HepG2 (cell line): ENCODE measurements around the gene C14orf93. TPM values are rescaled to one million over a fixed set of nuclear protein-coding genes. Genes with fewer than 3 reads are reported as not detected.
A peak's percentile ranks its signal among the peaks of the same experiment; 100 is the strongest.

Experiments used
- ATAC-seq: fragments of 200-7000 bp; cut with Tn5 transposase; 3 replicates; pipeline ENCODE4 v1.9.1; 2020; ENCODE audit warnings: mild to moderate bottlenecking, moderate library complexity
- BruUV-seq: library from RNA; stranded (reverse); fragments of 400-500 nt; replicated peaks from 2 replicates; lab custom pipeline; 2021; lab: Mats Ljungman, UMichigan
- CTCF ChIA-PET: fragments of 300-600 bp; formaldehyde crosslinking; extraction: SDS; loops from one replicate; lab custom pipeline; 2021; ENCODE audit warnings: low total read pairs, inconsistent platforms, low intra/inter-chr PET ratio; lab: Yijun Ruan, JAX
- POLR2A ChIA-PET: fragments of 350-600 bp; sonication (Branson Sonifier 250); formaldehyde crosslinking; loops from one replicate; lab custom pipeline; 2020; ENCODE audit warnings: antibody characterized with exemption, inconsistent platforms; lab: Yijun Ruan, JAX
- DNase-seq: peaks from one replicate; pipeline ENCODE4 v3.0.0-alpha.2; 2015; ENCODE audit warnings: low spot score
- FAIRE-seq: peaks from 3 replicates; lab custom pipeline; 2011; peaks lifted over from hg19 to GRCh38; lab: Jason Lieb, UNC
- H2AFZ ChIP-seq: one replicate; pipeline ENCODE4 v1.6.1; 2011; ENCODE audit warnings: low read length, inconsistent platforms
- H3K27ac ChIP-seq: fragments of 300-600 bp; 3 replicates; pipeline ENCODE4 v1.8.0; 2011; ENCODE audit warnings: mixed run types, mild to moderate bottlenecking, mixed read lengths, low read length, inconsistent platforms; ENCODE audit not compliant: insufficient read depth; ENCODE audit errors: extremely low read length
- H3K27me3 ChIP-seq, 2 experiments: fragments of 200-600 bp in 1 of 2; 2 replicates in 1 of 2; 3 replicates in 1 of 2; pipeline versions ENCODE4 v1.6.0 to v1.8.0; 2011; ENCODE audit warnings: low read length in 2 of 2, mild to moderate bottlenecking in 2 of 2, moderate library complexity in 2 of 2, inconsistent platforms in 1 of 2; ENCODE audit not compliant: insufficient read depth in 2 of 2, control insufficient read depth in 1 of 2
- H3K36me3 ChIP-seq, 2 experiments: fragments of 200-600 bp in 1 of 2; replicated peaks in 1 of 2; 2 replicates in 1 of 2; 3 replicates in 1 of 2; pipeline versions ENCODE4 v1.5.1 to v1.8.0; 2011; ENCODE audit warnings: low read length in 2 of 2, inconsistent platforms in 1 of 2; ENCODE audit not compliant: insufficient read depth in 2 of 2, control insufficient read depth in 1 of 2
- H3K4me1 ChIP-seq: 2 replicates; pipeline ENCODE4 v1.5.1; 2012; ENCODE audit warnings: low read length, inconsistent platforms; ENCODE audit not compliant: insufficient read depth
- H3K4me2 ChIP-seq: 2 replicates; pipeline ENCODE4 v1.6.0; 2011; ENCODE audit warnings: low read depth, low read length, inconsistent platforms
- H3K4me3 ChIP-seq, 3 experiments: fragments of 200-600 bp in 1 of 3; sonication (generic), shearing (Covaris generic) in 1 of 3; replicated peaks in 1 of 3; 2 replicates each; pipeline ENCODE4 v1.5.1; 2011 to 2016; ENCODE audit warnings: low read length in 3 of 3, inconsistent platforms in 2 of 3, low read depth in 2 of 3, mild to moderate bottlenecking in 2 of 3, control low read depth in 1 of 3, mixed read lengths in 1 of 3; ENCODE audit not compliant: insufficient read depth in 1 of 3
- H3K79me2 ChIP-seq: one replicate; pipeline ENCODE4 v1.6.1; 2011; ENCODE audit warnings: low read length, inconsistent platforms; ENCODE audit not compliant: insufficient read depth
- H3K9ac ChIP-seq: 2 replicates; pipeline ENCODE4 v1.6.0; 2011; ENCODE audit warnings: mild to moderate bottlenecking, low read depth, low read length, inconsistent platforms; ENCODE audit not compliant: insufficient read depth
- H3K9me3 ChIP-seq: 2 replicates; pipeline ENCODE4 v1.5.1; 2012; ENCODE audit warnings: mild to moderate bottlenecking, low read length
- H4K20me1 ChIP-seq: 2 replicates; pipeline ENCODE4 v1.6.0; 2011; ENCODE audit warnings: inconsistent platforms, mild to moderate bottlenecking, low read length, moderate library complexity; ENCODE audit not compliant: insufficient read depth
- AGO2 ChIP-seq: fragments of 200-400 bp; formaldehyde crosslinking; optimal IDR thresholded peaks from 2 replicates; pipeline ENCODE3; 2017; ENCODE audit warnings: mild to moderate bottlenecking, low read depth, low read length, moderate library complexity
- ARID2 ChIP-seq: sonication (generic); formaldehyde crosslinking; IDR thresholded peaks from 2 replicates; pipeline ENCODE4 v1.8.1; 2022; ENCODE audit warnings: mild to moderate bottlenecking, missing genetic modification reagents, borderline replicate concordance
- BRF2 ChIP-seq: sonication (generic); formaldehyde crosslinking; IDR thresholded peaks from 2 replicates; pipeline ENCODE4 v1.8.1; 2022; ENCODE audit warnings: mild to moderate bottlenecking, missing genetic modification reagents
- HMG20B ChIP-seq: conservative IDR thresholded peaks from 2 replicates; pipeline ENCODE4 v1.6.1; 2016; ENCODE audit warnings: missing genetic modification reagents, missing compliant biosample characterization
- NBN ChIP-seq: fragments of 450-650 bp; conservative IDR thresholded peaks from 2 replicates; pipeline ENCODE4 v1.6.1; 2017
- POLR2A ChIP-seq, 2 experiments: IDR thresholded peaks; 2 replicates each; pipeline ENCODE4 v1.6.1; 2011; ENCODE audit warnings: low read depth in 2 of 2, low read length in 2 of 2, mild to moderate bottlenecking in 1 of 2, moderate library complexity in 1 of 2; ENCODE audit not compliant: insufficient read depth in 1 of 2
- POLR2G ChIP-seq: fragments of 200-400 bp; formaldehyde crosslinking; IDR thresholded peaks from 2 replicates; pipeline ENCODE4 v1.6.1; 2018; ENCODE audit warnings: mild to moderate bottlenecking, low read depth, low read length, moderate library complexity
- PREB ChIP-seq: sonication (generic); formaldehyde crosslinking; IDR thresholded peaks from 2 replicates; pipeline ENCODE4 v1.4.0; 2020; ENCODE audit warnings: missing genetic modification reagents
- TOPORS ChIP-seq: sonication (generic); formaldehyde crosslinking; IDR thresholded peaks from 2 replicates; pipeline ENCODE4 v1.8.0; 2023; ENCODE audit warnings: mild to moderate bottlenecking, missing genetic modification reagents
- ZKSCAN5 ChIP-seq: sonication (generic); formaldehyde crosslinking; IDR thresholded peaks from 2 replicates; pipeline ENCODE4 v1.5.1; 2020; ENCODE audit warnings: mild to moderate bottlenecking, missing genetic modification reagents
- ZNF232 ChIP-seq: sonication (generic); formaldehyde crosslinking; IDR thresholded peaks from 2 replicates; pipeline ENCODE4 v1.4.0; 2020; ENCODE audit warnings: missing genetic modification reagents, borderline replicate concordance
- ZNF383 ChIP-seq: sonication (generic); formaldehyde crosslinking; IDR thresholded peaks from 2 replicates; pipeline ENCODE4 v1.4.0; 2020; ENCODE audit warnings: missing genetic modification reagents, mild to moderate bottlenecking, borderline replicate concordance
- ZNF574 ChIP-seq: sonication (generic); formaldehyde crosslinking; IDR thresholded peaks from 2 replicates; pipeline ENCODE4 v1.4.0; 2020; ENCODE audit warnings: missing genetic modification reagents
- ZSCAN5A ChIP-seq: sonication (generic); formaldehyde crosslinking; IDR thresholded peaks from 2 replicates; pipeline ENCODE4 v1.8.0; 2022; ENCODE audit warnings: mild to moderate bottlenecking, missing genetic modification reagents, borderline replicate concordance
- WGBS: methylation state at CpG from one replicate; pipeline ENCODE4 v1.1.6; 2017; ENCODE audit warnings: low lambda C conversion rate; 5-methylcytosine and 5-hydroxymethylcytosine counted together
- in situ Hi-C: cut with HindIII; loops from 2 replicates; pipeline ENCODE4 v1.10.0; 2017; ENCODE audit warnings: low pct_unique_long_range_greater_than_20kb; ENCODE audit not compliant: extremely low pct_ligation_motif_present
- intact Hi-C: fragments of 100-400 bp; cut with micrococcal nuclease; formaldehyde crosslinking; loops from one replicate; pipeline ENCODE4 v1.10.0; 2022; ENCODE audit not compliant: unreplicated experiment
- polyA plus RNA-seq, 8 experiments: library from polyadenylated mRNA; depleted of rRNA in 3 of 8; stranded (reverse) in 7 of 8; unstranded in 1 of 8; fragments of >200 nt; fragmentation: Illumina TruSeq in 4 of 8; extraction: Trizol in 4 of 8; gene quantifications; 2 replicates each; pipeline versions ENCODE4 v1.2.1 to v1.2.3, GENCODE V29; 2011 to 2016; ENCODE audit warnings: low read depth in 4 of 8, missing spikeins in 1 of 8, mixed read lengths in 1 of 8; ENCODE audit not compliant: insufficient read depth in 1 of 8
- total RNA-seq, 5 experiments: library from RNA; depleted of rRNA; stranded (reverse); fragments of >200 nt; fragmentation: Illumina TruSeq; extraction: Trizol; gene quantifications; 2 replicates each; pipeline ENCODE4 v1.2.3, GENCODE V29; 2016; ENCODE audit warnings: low read depth in 1 of 5

Gene C14orf93
- total and polyA plus RNA-seq, 2 of the 13 experiments (the other 11 are each of a cell fraction or from before 2014, with no cell fraction given): 11.4 to 22.5 TPM

GRCh38 chr14:22984959-22985658 is 24.8 kb downstream of the C14orf93 start:
- peaks cover 39% of the 10 kb centered on the region for H3K4me1 ChIP-seq
- H3K79me2 ChIP-seq: peaks cover 29% of the 10 kb centered on the region
- H3K4me2 ChIP-seq: no peak overlapping the region
- in situ Hi-C loops (loop anchor here (5.0 kb wide), 1 partner anchor 67 kb away; no protein-coding TSS in a partner anchor), intact Hi-C loops (loop anchor here (5.0 to 10.0 kb wide), 2 partner anchors 113 to 320 kb away; partner anchors contain the start of genes BCL2L2, LRP10 and PPP1R3E)
- WGBS: 98% methylated on average over 6 of the region's 6 CpGs
- no peak for ATAC-seq
- no peak for DNase-seq
- no peaks in the 10 kb centered on the region for H3K9me3 ChIP-seq
- peaks cover 0 to 6% of the 10 kb centered on the region in 2 experiments; a peak in 2 of 5 replicates for H3K36me3 ChIP-seq
- H3K9ac ChIP-seq: no peak overlapping the region
- no peak overlapping the region for H3K27ac ChIP-seq
- FAIRE-seq: no peak
- no peaks in the 10 kb centered on the region; a peak in 1 of 5 replicates for H3K27me3 ChIP-seq
- ChIA-PET POLR2A (interaction anchor here (1.2 to 25.8 kb wide), 8 partner anchors 10 to 84 kb away, joined by 3 to 1670 read pairs (median 50); partner anchors contain the start of genes CDH24, HAUS4 and PRMT5), CTCF (interaction anchor here (1.3 to 6.6 kb wide), 7 partner anchors 12 to 428 kb away, joined by 5 to 298 read pairs (median 27); partner anchors contain the start of genes CDH24 and PRMT5)
- no peak overlapping the region for H2AFZ ChIP-seq
- BruUV-seq: no TSS peak
- H3K4me3 ChIP-seq: no peak overlapping the region
- no peaks in the 10 kb centered on the region for H4K20me1 ChIP-seq
- TF ChIP-seq BRF2 (CRISPR knock-in tag) (0 out of 2 replicates have a peak, but pooled peaks have one; percentile 26), POLR2A (IDR thresholded peaks at IDR 0.05; ENCODE audit: insufficient read depth in 1 of 2, low read depth in 2 of 2, low read length in 2 of 2) (peak in 1 of 2 experiments; percentile 38; a peak in 1 of 4 replicates), HMG20B (CRISPR knock-in tag) (no peak), ZNF574 (CRISPR knock-in tag) (0 out of 2 replicates have a peak, but pooled peaks have one; percentile 11), ZNF232 (CRISPR knock-in tag) (0 out of 2 replicates have a peak, but pooled peaks have one; percentile 35), ZSCAN5A (CRISPR knock-in tag) (0 out of 2 replicates have a peak, but pooled peaks have one; percentile 43), ZNF383 (CRISPR knock-in tag) (no peak), POLR2G (peak; percentile 2; the same call in 1 of the 2 replicates), NBN (peak; percentile 73; the same call in 1 of the 2 replicates), ZKSCAN5 (no peak), AGO2 (peak; percentile 12), PREB (0 out of 2 replicates have a peak, but pooled peaks have one; percentile 17), ARID2 (CRISPR knock-in tag) (0 out of 2 replicates have a peak, but pooled peaks have one; percentile 34), TOPORS (CRISPR knock-in tag) (0 out of 2 replicates have a peak, but pooled peaks have one; percentile 64)
